Sigmoid colon (tissue), 7 donors: ENCODE results near the gene SYS1. TPM values are rescaled to one million over a fixed set of nuclear protein-coding genes. Genes with fewer than 3 reads are reported as not detected.

ENCODE experiments used
- DNase-seq: peaks from one replicate; pipeline ENCODE4 v3.0.0-alpha.2; 2019
- H3K27ac ChIP-seq, 4 donors: fragments of 200-600 bp; sonication (generic); one replicate each; pipeline ENCODE4 v1.5.1; 2016 to 2019; ENCODE audit warnings: mild to moderate bottlenecking in 1 of 4
- H3K27me3 ChIP-seq, 3 donors: fragments of 200-600 bp; sonication (generic); one replicate each; pipeline ENCODE4 v1.5.1; 2019; ENCODE audit warnings: mild to moderate bottlenecking in 1 of 3
- H3K36me3 ChIP-seq, 4 donors: fragments of 200-600 bp; sonication (generic); one replicate each; pipeline ENCODE4 v1.5.1; 2016 to 2019
- H3K4me1 ChIP-seq, 4 donors: fragments of 200-600 bp; sonication (generic); one replicate each; pipeline ENCODE4 v1.5.1; 2017 to 2019
- H3K4me3 ChIP-seq, 4 donors: fragments of 200-600 bp; sonication (generic); one replicate each; pipeline ENCODE4 v1.5.1; 2017 to 2019; ENCODE audit warnings: mild to moderate bottlenecking in 2 of 4, moderate library complexity in 1 of 4
- H3K9me3 ChIP-seq, 4 donors: fragments of 200-600 bp in 3 of 4; sonication (generic) in 3 of 4; one replicate each; pipeline versions ENCODE4 v1.5.1 to v1.6.1; 2013 to 2019
- EP300 ChIP-seq, 4 donors: sonication (generic); formaldehyde crosslinking; IDR thresholded peaks; one replicate each; pipeline ENCODE4 v1.6.1; 2017; ENCODE audit warnings: antibody characterized with exemption in 4 of 4
- POLR2A ChIP-seq, 2 donors: fragments of 450-650 bp; IDR thresholded peaks; one replicate each; pipeline ENCODE4 v1.6.1; 2016; ENCODE audit warnings: antibody characterized with exemption in 2 of 2, mild to moderate bottlenecking in 2 of 2, moderate library complexity in 2 of 2
- POLR2AphosphoS5 ChIP-seq, 4 donors: sonication (generic); formaldehyde crosslinking; IDR thresholded peaks; one replicate each; pipeline ENCODE4 v1.6.1; 2017; ENCODE audit warnings: antibody characterized with exemption in 4 of 4
- WGBS, 2 donors: extraction: QIAGEN DNeasy Blood & Tissue Kit; methylation state at CpG; one replicate each; pipeline ENCODE4 v1.1.7; 2013; 5-methylcytosine and 5-hydroxymethylcytosine counted together
- intact Hi-C: fragments of 100-400 bp; cut with DNase I; formaldehyde crosslinking; loops from one replicate; pipeline ENCODE4 v1.15.1; 2023
- polyA plus RNA-seq, 3 donors: library from polyadenylated mRNA; stranded (reverse); fragments of 200-250 nt; gene quantifications; one replicate each; pipeline ENCODE4 v1.2.3, GENCODE V29; 2013
- total RNA-seq, 4 donors: library from RNA; depleted of rRNA; stranded (reverse); fragments of >200 nt; gene quantifications; one replicate each; pipeline ENCODE4 v1.1.0, GENCODE V29; 2016
- TF ChIP-seq, protein P1 (sequence below), 4 experiments: fragments of 450-650 bp in 3 of 4; fragments of 200-600 bp in 1 of 4; IDR thresholded peaks; one replicate each; pipeline ENCODE4 v1.5.1; 2016 to 2019; ENCODE audit warnings: antibody characterized with exemption in 4 of 4, mild to moderate bottlenecking in 3 of 4, moderate library complexity in 2 of 4
- donor health status: healthy with polysubstance abuse.
- donor health status: Bipolar disorder and iron deficiency.
- donor health status: healthy.

Gene SYS1
- total and polyA plus RNA-seq, 7 donors, result 14.4 to 58.7 (median 44.2) TPM

DNA sequence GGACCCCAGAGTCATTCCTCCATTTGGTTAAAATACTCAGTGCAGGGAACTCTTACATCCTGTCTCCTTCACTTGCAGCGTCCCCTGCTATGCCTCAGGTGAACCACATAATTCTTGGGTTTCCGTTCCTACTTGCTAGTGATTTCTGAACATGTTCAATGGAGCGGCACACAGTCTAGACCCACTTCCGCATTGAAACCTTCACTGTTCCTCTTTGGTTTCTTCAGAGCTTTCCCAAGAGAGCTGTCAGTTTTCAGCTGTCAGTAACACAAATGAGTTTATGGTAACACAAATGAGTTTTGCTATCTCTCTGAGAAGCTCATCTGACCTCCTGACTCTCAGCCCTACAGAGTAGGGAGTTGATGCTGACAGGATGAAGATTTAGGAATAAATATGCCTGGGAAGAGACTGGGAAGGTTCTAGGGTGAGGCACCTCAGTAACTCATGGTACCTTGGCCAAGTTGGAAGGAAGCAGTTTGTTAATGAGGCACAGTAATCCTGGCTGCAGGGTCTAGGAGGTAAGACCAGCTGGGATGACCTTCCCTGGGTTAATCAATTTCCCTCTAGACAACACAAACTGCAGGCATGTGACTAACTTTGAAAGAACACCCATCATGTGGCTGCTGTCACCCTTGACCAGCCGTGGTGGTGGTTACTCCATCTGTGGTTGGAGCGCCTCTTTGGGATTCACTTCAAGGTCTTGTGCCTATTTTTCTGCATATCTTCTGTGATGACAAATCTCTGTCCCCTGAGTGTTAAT lies 5.4 kb downstream of the SYS1 start:
- Histone ChIP-seq H3K9me3 (no peaks in the 10 kb centered on the region), H3K36me3 (peaks cover 13 to 38% (median 22%) of the 10 kb centered on the region in 4 donors), H3K4me3 (no peak overlapping the region), H3K27me3 (no peaks in the 10 kb centered on the region), H3K4me1 (peaks cover 0 to 35% (median 30%) of the 10 kb centered on the region in 4 donors), H3K27ac (no peak overlapping the region)
- TF ChIP-seq, protein P1, sequence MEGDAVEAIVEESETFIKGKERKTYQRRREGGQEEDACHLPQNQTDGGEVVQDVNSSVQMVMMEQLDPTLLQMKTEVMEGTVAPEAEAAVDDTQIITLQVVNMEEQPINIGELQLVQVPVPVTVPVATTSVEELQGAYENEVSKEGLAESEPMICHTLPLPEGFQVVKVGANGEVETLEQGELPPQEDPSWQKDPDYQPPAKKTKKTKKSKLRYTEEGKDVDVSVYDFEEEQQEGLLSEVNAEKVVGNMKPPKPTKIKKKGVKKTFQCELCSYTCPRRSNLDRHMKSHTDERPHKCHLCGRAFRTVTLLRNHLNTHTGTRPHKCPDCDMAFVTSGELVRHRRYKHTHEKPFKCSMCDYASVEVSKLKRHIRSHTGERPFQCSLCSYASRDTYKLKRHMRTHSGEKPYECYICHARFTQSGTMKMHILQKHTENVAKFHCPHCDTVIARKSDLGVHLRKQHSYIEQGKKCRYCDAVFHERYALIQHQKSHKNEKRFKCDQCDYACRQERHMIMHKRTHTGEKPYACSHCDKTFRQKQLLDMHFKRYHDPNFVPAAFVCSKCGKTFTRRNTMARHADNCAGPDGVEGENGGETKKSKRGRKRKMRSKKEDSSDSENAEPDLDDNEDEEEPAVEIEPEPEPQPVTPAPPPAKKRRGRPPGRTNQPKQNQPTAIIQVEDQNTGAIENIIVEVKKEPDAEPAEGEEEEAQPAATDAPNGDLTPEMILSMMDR (IDR thresholded peaks at IDR 0.05), result no peak
- TF ChIP-seq POLR2A (IDR thresholded peaks at IDR 0.05) (no peak), EP300 (IDR thresholded peaks at IDR 0.05) (no peak), POLR2AphosphoS5 (IDR thresholded peaks at IDR 0.05) (no peak)
- intact Hi-C loops, result loop anchor here (10.0 kb wide), 1 partner anchor 566 kb away; the partner anchor contains the start of gene PCIF1
- DNase-seq, result no peak
- 47 to 89% methylated on average over 6 of the region's 6 CpGs for WGBS, 2 donors

DNA sequence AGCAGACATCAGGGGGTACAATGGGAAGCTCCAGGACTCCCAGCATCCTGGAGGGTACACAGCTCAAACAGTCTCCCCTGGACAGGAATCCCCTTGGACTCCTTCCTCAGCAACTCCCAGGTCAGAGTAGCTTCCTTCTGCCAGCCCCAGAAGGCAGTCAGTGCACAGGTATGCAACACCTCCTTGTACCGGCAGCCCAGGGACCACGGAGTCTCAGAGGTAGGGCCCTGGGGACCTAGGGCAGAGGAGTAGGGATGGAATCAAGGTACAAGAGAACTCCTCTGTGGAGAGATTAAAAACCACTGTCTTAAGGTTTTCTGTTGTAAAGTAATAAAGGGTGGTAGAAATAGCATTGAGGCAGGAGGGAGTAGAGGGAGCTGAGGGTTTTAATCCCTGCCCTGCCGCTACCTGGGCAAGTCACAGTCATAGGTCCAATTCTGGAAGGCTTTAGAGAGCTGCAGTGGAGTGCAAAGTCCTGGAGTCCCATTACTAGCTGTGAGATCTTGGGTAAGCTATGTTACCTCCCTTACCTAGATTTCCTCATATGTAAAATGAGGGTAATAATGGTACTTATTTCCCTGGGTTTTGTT lies 7.7 kb downstream of the SYS1 start:
- Histone ChIP-seq H3K4me1 (peaks cover 0 to 19% (median 15%) of the 10 kb centered on the region in 4 donors), H3K4me3 (no peak overlapping the region), H3K27ac (no peak overlapping the region), H3K9me3 (no peaks in the 10 kb centered on the region), H3K27me3 (no peaks in the 10 kb centered on the region), H3K36me3 (peaks cover 10 to 33% (median 19%) of the 10 kb centered on the region in 4 donors)
- no peak for DNase-seq
- intact Hi-C loops, result no loop called here
- no peak for TF ChIP-seq POLR2AphosphoS5 (IDR thresholded peaks at IDR 0.05)
- TF ChIP-seq, protein P1 (IDR thresholded peaks at IDR 0.05), result no peak
- TF ChIP-seq EP300 (IDR thresholded peaks at IDR 0.05), result no peak
- TF ChIP-seq POLR2A (IDR thresholded peaks at IDR 0.05), result no peak
- 67 to 90% methylated on average over 3 of the region's 3 CpGs for WGBS, 2 donors

DNA sequence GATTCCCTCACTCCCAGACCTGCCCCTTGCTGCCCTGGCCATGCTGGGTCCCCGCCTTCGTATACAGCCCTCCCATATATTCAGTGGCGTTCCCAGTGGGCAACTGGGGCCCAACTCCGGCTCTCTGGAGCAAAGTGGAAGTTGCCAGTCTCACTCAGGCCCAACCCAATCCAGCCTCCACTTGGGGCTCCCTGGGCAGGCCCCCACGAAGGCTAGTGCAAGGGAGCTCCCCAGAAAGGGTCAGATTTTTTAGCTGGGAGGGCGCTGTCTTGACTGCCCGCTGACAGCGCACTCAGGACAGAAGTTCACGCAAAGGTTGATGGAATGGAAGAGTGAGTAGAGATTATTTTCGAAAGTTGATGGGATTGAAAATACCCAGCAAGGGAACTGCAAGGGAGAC lies 9.3 kb downstream of the SYS1 start:
- Histone ChIP-seq H3K27me3 (no peaks in the 10 kb centered on the region), H3K36me3 (peaks cover 0 to 18% (median 7%) of the 10 kb centered on the region in 4 donors), H3K4me1 (peaks cover 0 to 19% (median 15%) of the 10 kb centered on the region in 4 donors), H3K9me3 (no peaks in the 10 kb centered on the region), H3K4me3 (peak overlapping the region in 3 of 4 donors; percentile 43 to 55 (median 53)), H3K27ac (peak overlapping the region; percentile 77 to 92 (median 82))
- no peak for DNase-seq
- TF ChIP-seq POLR2A (IDR thresholded peaks at IDR 0.05) (no peak), POLR2AphosphoS5 (IDR thresholded peaks at IDR 0.05) (no peak), EP300 (IDR thresholded peaks at IDR 0.05) (no peak)
- TF ChIP-seq, protein P1 (IDR thresholded peaks at IDR 0.05), result no peak
- WGBS, 2 donors, result 92 to 94% methylated on average over 10 of the region's 10 CpGs
- intact Hi-C loops, result loop anchor here (2.0 kb wide), 1 partner anchor 35 kb away; no protein-coding TSS in a partner anchor

DNA sequence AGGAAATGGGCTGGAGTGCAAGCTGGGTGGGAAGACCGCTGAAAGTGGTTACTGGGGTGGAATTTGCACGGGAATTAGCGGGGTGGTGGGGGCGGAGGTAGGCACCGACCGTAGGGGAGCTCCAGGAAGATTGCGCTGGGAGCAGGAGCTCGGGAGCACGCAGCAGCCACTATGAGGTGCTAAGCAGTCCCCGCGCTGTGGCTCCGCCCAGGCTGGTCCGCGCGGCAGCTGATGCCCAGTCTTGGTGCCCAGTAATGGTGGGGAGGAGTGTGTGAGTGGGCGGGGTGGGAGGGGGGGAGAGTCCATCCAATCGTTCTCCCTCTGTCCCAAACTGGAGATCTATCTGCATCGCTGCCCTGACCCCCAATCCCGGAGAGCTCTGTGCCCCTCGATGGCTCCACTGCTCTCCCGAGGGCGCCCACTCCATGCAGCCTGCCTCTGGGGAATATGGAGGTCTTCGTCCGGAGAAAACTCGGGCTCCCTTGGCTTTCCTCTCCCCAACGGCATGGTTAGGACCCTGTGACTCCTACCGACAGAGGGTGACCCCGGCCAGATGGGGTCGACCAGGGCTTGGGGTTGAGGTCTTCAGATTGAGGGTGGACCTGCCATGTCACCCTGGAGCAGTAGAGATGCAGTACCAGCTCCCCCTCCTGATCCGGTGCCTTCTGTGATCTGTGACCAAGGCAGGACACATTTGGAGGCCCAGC lies 9.8 kb downstream of the SYS1 start:
- Histone ChIP-seq H3K36me3 (peaks cover 0 to 12% (median 2%) of the 10 kb centered on the region in 4 donors), H3K4me3 (peak overlapping the region; percentile 1 to 55 (median 48)), H3K9me3 (no peaks in the 10 kb centered on the region), H3K4me1 (peaks cover 0 to 19% (median 15%) of the 10 kb centered on the region in 4 donors), H3K27ac (peak overlapping the region; percentile 77 to 92 (median 82)), H3K27me3 (no peaks in the 10 kb centered on the region)
- intact Hi-C loops, result loop anchor here (1.0 to 2.0 kb wide), 2 partner anchors 34 to 65 kb away; no protein-coding TSS in a partner anchor
- 53 to 67% methylated on average over 30 of the region's 30 CpGs for WGBS, 2 donors
- DNase-seq, result peak; percentile 88
- TF ChIP-seq, protein P1 (IDR thresholded peaks at IDR 0.05), result peak in 1 of 4 experiments; percentile 36
- TF ChIP-seq POLR2A (IDR thresholded peaks at IDR 0.05) (no peak), POLR2AphosphoS5 (IDR thresholded peaks at IDR 0.05) (peak in 3 of 4 donors; percentile 22 to 43 (median 42))
